ENCODE results near the gene IFRD2. TPM values are rescaled to one million over a fixed set of nuclear protein-coding genes. Genes with fewer than 3 reads are reported as not detected.

The IFRD2 gene
- total and polyA plus RNA-seq, 2 of the 13 experiments (the other 11 are each of a cell fraction or from before 2014, with no cell fraction given): 32.8 to 96.1 TPM

DNA sequence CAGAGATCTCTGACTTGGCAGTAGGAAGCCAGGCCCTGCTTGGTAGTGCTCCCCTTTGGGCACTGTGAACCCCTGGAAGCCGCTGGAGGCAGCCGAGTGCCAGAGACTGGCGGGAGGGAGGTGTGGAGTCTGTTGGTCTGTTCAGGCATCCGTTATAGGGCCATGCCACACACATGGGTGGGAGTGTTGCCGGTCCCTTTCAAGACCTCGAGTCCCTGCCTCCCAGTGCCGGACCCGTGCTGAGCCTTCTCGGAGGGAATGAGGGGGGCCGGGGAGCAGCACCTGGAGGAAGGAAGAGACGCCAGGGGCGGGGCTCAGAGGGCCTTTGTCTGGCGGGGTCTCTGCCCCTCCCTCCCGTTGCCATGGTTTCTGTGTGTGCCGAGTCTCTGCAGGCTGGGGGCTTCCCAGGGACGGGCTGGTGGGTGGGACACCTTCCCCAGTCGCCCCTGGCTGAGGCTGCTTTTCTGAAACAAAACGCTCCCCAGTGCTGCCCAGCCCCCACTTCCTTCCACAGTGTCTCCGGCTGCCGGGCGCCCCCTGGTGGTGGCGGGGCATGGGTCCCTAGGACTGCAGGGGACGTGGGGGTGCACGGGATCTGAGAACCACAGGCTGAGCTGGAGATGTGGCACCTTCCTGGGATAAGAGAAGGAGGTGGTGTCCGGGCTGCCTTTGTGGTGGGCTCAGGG, 46.3 kb downstream of the IFRD2 start (continued):
- TF ChIP-seq GPN1 (CRISPR knock-in tag; IDR thresholded peaks at IDR 0.05; ENCODE audit: borderline replicate concordance): no peak
- TF ChIP-seq, protein P1, sequence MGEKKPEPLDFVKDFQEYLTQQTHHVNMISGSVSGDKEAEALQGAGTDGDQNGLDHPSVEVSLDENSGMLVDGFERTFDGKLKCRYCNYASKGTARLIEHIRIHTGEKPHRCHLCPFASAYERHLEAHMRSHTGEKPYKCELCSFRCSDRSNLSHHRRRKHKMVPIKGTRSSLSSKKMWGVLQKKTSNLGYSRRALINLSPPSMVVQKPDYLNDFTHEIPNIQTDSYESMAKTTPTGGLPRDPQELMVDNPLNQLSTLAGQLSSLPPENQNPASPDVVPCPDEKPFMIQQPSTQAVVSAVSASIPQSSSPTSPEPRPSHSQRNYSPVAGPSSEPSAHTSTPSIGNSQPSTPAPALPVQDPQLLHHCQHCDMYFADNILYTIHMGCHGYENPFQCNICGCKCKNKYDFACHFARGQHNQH (CRISPR knock-in tag; IDR thresholded peaks at IDR 0.05): 0 out of 2 replicates have a peak, but pooled peaks have one; percentile 54
- TF ChIP-seq NFKB2 (CRISPR knock-in tag; IDR thresholded peaks at IDR 0.05; ENCODE audit: borderline replicate concordance): no peak
- no peak; the same call in 1 of the 2 replicates for TF ChIP-seq MTF2 (CRISPR knock-in tag; IDR thresholded peaks at IDR 0.05; ENCODE audit: borderline replicate concordance)
- TF ChIP-seq, protein P2, sequence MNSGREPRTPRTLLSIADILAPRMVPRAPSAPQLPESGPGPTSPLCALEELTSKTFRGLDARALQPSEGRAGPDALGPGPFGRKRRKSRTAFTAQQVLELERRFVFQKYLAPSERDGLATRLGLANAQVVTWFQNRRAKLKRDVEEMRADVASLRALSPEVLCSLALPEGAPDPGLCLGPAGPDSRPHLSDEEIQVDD (CRISPR knock-in tag; IDR thresholded peaks at IDR 0.05; ENCODE audit: borderline replicate concordance): no peak
- no peak for TF ChIP-seq KLF13 (CRISPR knock-in tag; IDR thresholded peaks at IDR 0.05)
- TF ChIP-seq ZNF75D (CRISPR knock-in tag; IDR thresholded peaks at IDR 0.05; ENCODE audit: borderline replicate concordance): no peak
- no peak for TF ChIP-seq NR2F6 (IDR thresholded peaks at IDR 0.05)
- no peak; the same call in 1 of the 2 replicates for TF ChIP-seq NR2F6 (CRISPR knock-in tag; IDR thresholded peaks at IDR 0.05)
- peak; percentile 73; the same call in 1 of the 2 replicates for TF ChIP-seq SMC3 (IDR thresholded peaks at IDR 0.05; ENCODE audit: low read length)
- TF ChIP-seq MZF1 (CRISPR knock-in tag; IDR thresholded peaks at IDR 0.05; ENCODE audit: borderline replicate concordance): no peak
- peak; percentile 59; the same call in 1 of the 2 replicates for TF ChIP-seq PITX1 (CRISPR knock-in tag; IDR thresholded peaks at IDR 0.05)
- TF ChIP-seq ZKSCAN5 (CRISPR knock-in tag; IDR thresholded peaks at IDR 0.05): no peak
- TF ChIP-seq ARHGAP35 (CRISPR knock-in tag; IDR thresholded peaks at IDR 0.05; ENCODE audit: borderline replicate concordance): 0 out of 2 replicates have a peak, but pooled peaks have one; percentile 39
- no peak for TF ChIP-seq KDM1A (CRISPR knock-in tag; IDR thresholded peaks at IDR 0.05)
- TF ChIP-seq SOX13 (IDR thresholded peaks at IDR 0.05): no peak
- TF ChIP-seq SOX13 (CRISPR knock-in tag; conservative IDR thresholded peaks at IDR 0.05 in 1 of 2, IDR thresholded peaks at IDR 0.05 in 1 of 2): peak in 1 of 2 experiments; percentile 51; a peak in 1 of 4 replicates
- TF ChIP-seq, protein P3, sequence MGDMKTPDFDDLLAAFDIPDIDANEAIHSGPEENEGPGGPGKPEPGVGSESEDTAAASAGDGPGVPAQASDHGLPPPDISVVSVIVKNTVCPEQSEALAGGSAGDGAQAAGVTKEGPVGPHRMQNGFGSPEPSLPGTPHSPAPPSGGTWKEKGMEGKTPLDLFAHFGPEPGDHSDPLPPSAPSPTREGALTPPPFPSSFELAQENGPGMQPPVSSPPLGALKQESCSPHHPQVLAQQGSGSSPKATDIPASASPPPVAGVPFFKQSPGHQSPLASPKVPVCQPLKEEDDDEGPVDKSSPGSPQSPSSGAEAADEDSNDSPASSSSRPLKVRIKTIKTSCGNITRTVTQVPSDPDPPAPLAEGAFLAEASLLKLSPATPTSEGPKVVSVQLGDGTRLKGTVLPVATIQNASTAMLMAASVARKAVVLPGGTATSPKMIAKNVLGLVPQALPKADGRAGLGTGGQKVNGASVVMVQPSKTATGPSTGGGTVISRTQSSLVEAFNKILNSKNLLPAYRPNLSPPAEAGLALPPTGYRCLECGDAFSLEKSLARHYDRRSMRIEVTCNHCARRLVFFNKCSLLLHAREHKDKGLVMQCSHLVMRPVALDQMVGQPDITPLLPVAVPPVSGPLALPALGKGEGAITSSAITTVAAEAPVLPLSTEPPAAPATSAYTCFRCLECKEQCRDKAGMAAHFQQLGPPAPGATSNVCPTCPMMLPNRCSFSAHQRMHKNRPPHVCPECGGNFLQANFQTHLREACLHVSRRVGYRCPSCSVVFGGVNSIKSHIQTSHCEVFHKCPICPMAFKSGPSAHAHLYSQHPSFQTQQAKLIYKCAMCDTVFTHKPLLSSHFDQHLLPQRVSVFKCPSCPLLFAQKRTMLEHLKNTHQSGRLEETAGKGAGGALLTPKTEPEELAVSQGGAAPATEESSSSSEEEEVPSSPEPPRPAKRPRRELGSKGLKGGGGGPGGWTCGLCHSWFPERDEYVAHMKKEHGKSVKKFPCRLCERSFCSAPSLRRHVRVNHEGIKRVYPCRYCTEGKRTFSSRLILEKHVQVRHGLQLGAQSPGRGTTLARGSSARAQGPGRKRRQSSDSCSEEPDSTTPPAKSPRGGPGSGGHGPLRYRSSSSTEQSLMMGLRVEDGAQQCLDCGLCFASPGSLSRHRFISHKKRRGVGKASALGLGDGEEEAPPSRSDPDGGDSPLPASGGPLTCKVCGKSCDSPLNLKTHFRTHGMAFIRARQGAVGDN (CRISPR knock-in tag; IDR thresholded peaks at IDR 0.05): peak; percentile 81
- no peak for TF ChIP-seq PHF8 (CRISPR knock-in tag; IDR thresholded peaks at IDR 0.05)
- TF ChIP-seq, protein P4, sequence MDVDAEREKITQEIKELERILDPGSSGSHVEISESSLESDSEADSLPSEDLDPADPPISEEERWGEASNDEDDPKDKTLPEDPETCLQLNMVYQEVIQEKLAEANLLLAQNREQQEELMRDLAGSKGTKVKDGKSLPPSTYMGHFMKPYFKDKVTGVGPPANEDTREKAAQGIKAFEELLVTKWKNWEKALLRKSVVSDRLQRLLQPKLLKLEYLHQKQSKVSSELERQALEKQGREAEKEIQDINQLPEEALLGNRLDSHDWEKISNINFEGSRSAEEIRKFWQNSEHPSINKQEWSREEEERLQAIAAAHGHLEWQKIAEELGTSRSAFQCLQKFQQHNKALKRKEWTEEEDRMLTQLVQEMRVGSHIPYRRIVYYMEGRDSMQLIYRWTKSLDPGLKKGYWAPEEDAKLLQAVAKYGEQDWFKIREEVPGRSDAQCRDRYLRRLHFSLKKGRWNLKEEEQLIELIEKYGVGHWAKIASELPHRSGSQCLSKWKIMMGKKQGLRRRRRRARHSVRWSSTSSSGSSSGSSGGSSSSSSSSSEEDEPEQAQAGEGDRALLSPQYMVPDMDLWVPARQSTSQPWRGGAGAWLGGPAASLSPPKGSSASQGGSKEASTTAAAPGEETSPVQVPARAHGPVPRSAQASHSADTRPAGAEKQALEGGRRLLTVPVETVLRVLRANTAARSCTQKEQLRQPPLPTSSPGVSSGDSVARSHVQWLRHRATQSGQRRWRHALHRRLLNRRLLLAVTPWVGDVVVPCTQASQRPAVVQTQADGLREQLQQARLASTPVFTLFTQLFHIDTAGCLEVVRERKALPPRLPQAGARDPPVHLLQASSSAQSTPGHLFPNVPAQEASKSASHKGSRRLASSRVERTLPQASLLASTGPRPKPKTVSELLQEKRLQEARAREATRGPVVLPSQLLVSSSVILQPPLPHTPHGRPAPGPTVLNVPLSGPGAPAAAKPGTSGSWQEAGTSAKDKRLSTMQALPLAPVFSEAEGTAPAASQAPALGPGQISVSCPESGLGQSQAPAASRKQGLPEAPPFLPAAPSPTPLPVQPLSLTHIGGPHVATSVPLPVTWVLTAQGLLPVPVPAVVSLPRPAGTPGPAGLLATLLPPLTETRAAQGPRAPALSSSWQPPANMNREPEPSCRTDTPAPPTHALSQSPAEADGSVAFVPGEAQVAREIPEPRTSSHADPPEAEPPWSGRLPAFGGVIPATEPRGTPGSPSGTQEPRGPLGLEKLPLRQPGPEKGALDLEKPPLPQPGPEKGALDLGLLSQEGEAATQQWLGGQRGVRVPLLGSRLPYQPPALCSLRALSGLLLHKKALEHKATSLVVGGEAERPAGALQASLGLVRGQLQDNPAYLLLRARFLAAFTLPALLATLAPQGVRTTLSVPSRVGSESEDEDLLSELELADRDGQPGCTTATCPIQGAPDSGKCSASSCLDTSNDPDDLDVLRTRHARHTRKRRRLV (CRISPR knock-in tag; IDR thresholded peaks at IDR 0.05): no peak

Measured in HepG2 (cell line).